ENCODE results near the gene TOP2A. TPM values are rescaled to one million over a fixed set of nuclear protein-coding genes. Genes with fewer than 3 reads are reported as not detected.

TOP2A gene
- total RNA-seq, 1 donor: 14.5 TPM

GRCh38 chr17:40443988-40444899, 26.5 kb upstream of the TOP2A start:
- peak; percentile 60 for DNase-seq (ENCODE audit: insufficient read length, low spot score, missing footprints)

GRCh38 chr17:40443196-40443987, 25.7 kb upstream of the TOP2A start, which contains the start of gene IGFBP4:
Gene IGFBP4 (plus strand): TSS chr17:40443450. CDS start chr17:40443736, 286 bp downstream.
- DNase-seq (ENCODE audit: insufficient read length, low spot score, missing footprints): peak; percentile 95
- Histone ChIP-seq H3K4me1 (ENCODE audit: insufficient read depth, low read length) (peaks cover 36% of the 10 kb centered on the region), H3K4me2 (ENCODE audit: insufficient read depth, low read length) (peak within 1 kb of the TSS; percentile 81), H4K20me1 (ENCODE audit: insufficient read depth, low read length) (peaks cover 45% of the 10 kb centered on the region), H3K36me3 (ENCODE audit: insufficient read depth, low read length) (peaks cover 44% of the 10 kb centered on the region), H3K27ac (ENCODE audit: low read depth, low read length) (peak within 1 kb of the TSS; percentile 83), H3K9me3 (ENCODE audit: low read depth, low read length) (no peaks in the 10 kb centered on the region), H3K27me3 (ENCODE audit: insufficient read depth, low read length) (no peaks in the 10 kb centered on the region), H3K4me3 (ENCODE audit: insufficient read depth, low read length) (peak within 1 kb of the TSS; percentile 92), H3K79me2 (ENCODE audit: insufficient read depth, low read length) (peaks cover 54% of the 10 kb centered on the region), H2AFZ (ENCODE audit: low read length) (peak within 1 kb of the TSS; percentile 80)
- TF ChIP-seq CTCF (IDR thresholded peaks at IDR 0.05; ENCODE audit: extremely low read depth, low read depth, low read length): peak; percentile 20

More at GRCh38 chr17:40443988-40444899, 26.5 kb upstream of the TOP2A start:
- H3K4me2 ChIP-seq (ENCODE audit: insufficient read depth, low read length): peak overlapping the region; percentile 74
- no peak overlapping the region for H2AFZ ChIP-seq (ENCODE audit: low read length)
- peaks cover 50% of the 10 kb centered on the region for H3K36me3 ChIP-seq (ENCODE audit: insufficient read depth, low read length)
- H3K4me3 ChIP-seq (ENCODE audit: insufficient read depth, low read length): peak overlapping the region; percentile 92
- no peaks in the 10 kb centered on the region for H3K9me3 ChIP-seq (ENCODE audit: low read depth, low read length)
- peaks cover 53% of the 10 kb centered on the region for H4K20me1 ChIP-seq (ENCODE audit: insufficient read depth, low read length)
- H3K27me3 ChIP-seq (ENCODE audit: insufficient read depth, low read length): no peaks in the 10 kb centered on the region
- no peak for TF ChIP-seq CTCF (IDR thresholded peaks at IDR 0.05; ENCODE audit: extremely low read depth, low read depth, low read length)
- H3K79me2 ChIP-seq (ENCODE audit: insufficient read depth, low read length): peaks cover 62% of the 10 kb centered on the region
- H3K27ac ChIP-seq (ENCODE audit: low read depth, low read length): peak overlapping the region; percentile 75
- H3K4me1 ChIP-seq (ENCODE audit: insufficient read depth, low read length): peaks cover 45% of the 10 kb centered on the region

GRCh38 chr17:40442392-40443195, 24.9 kb upstream of the TOP2A start:
- no peaks in the 10 kb centered on the region for H3K27me3 ChIP-seq (ENCODE audit: insufficient read depth, low read length)
- peaks cover 37% of the 10 kb centered on the region for H4K20me1 ChIP-seq (ENCODE audit: insufficient read depth, low read length)
- H3K79me2 ChIP-seq (ENCODE audit: insufficient read depth, low read length): peaks cover 46% of the 10 kb centered on the region
- peak overlapping the region; percentile 83 for H3K27ac ChIP-seq (ENCODE audit: low read depth, low read length)
- peak overlapping the region; percentile 92 for H3K4me3 ChIP-seq (ENCODE audit: insufficient read depth, low read length)
- peaks cover 28% of the 10 kb centered on the region for H3K4me1 ChIP-seq (ENCODE audit: insufficient read depth, low read length)
- peak overlapping the region; percentile 80 for H2AFZ ChIP-seq (ENCODE audit: low read length)
- peaks cover 36% of the 10 kb centered on the region for H3K36me3 ChIP-seq (ENCODE audit: insufficient read depth, low read length)
- peak overlapping the region; percentile 81 for H3K4me2 ChIP-seq (ENCODE audit: insufficient read depth, low read length)
- H3K9me3 ChIP-seq (ENCODE audit: low read depth, low read length): no peaks in the 10 kb centered on the region
- no peak for TF ChIP-seq CTCF (IDR thresholded peaks at IDR 0.05; ENCODE audit: extremely low read depth, low read depth, low read length)
- DNase-seq (ENCODE audit: insufficient read length, low spot score, missing footprints): peak; percentile 88

All from osteoblast (primary cell).